ENCODE data around the gene DKKL1.

- TF ChIP-seq GATA3 (IDR thresholded peaks at IDR 0.05; ENCODE audit: low read depth, low read length) (no peak), GATA2 (IDR thresholded peaks at IDR 0.05; ENCODE audit: low read depth, low read length) (no peak)
Observed at GRCh38 chr19:49417088-49417487, 53.4 kb downstream of the DKKL1 start.

Measured in SH-SY5Y (cell line).